ENCODE measurements around the gene COMMD7.
A peak's percentile ranks its signal among the peaks of the same experiment; 100 is the strongest.
"Not testable (repeated sequence)": the region's sequence is repeated elsewhere in the genome, so short reads cannot be mapped to it uniquely, and the experiment has no call there.

The COMMD7 gene

GRCh38 chr20:32728435-32728834, 14.8 kb downstream of the COMMD7 start:
- DNase-seq: not testable (repeated sequence)

DNA sequence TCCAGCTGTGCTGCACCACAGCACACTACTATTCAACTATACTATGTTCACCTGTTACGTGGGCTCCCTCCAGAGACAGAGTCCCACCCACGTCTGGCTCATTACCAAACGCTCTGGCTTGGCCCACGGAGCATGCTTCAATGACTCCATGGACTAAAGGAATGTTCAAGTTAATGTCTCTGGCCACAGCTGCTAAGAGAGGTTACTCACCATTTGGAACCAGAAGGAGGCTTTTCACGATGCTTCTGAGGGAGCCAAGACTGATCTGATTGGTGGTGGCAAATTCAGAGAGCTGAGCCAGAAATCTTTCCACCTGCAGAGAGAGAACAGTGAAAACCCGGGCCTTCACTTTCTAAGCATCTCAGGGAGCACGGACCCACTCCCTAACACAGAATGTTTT, 15.6 kb downstream of the COMMD7 start:
- DNase-seq: peak; percentile 83

DNA sequence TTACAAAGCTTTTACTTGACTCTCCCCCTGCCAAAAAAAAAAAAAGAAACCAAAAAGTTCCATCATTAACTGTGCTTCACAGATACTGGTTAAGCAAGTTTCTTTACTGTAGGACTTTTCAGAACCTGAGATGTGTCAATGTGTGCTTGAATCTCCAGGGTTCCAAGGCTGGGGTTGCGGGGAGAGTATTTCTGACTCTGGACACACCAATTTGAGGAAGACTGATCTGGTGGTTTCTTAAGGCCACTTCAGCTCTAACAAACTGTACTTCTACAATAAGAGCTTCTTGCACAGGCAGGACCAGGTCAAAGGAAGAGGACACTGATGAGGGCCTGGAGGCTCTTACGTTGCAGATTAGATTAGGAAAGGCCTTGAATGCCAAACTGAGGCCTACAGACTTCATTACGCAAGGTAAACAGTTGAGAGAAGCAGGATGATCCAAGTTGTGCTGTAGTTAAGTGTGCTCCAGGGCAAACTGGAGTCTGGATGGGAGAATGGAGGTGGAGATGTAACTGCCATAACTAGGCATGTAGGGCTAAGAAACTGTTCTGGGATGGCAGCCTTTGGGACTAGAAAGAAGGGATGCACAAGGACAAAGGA, 24.4 kb downstream of the COMMD7 start:
- no peak for DNase-seq

GRCh38 chr20:32711346-32711745, 31.9 kb downstream of the COMMD7 start:
- no peak for DNase-seq

DNA sequence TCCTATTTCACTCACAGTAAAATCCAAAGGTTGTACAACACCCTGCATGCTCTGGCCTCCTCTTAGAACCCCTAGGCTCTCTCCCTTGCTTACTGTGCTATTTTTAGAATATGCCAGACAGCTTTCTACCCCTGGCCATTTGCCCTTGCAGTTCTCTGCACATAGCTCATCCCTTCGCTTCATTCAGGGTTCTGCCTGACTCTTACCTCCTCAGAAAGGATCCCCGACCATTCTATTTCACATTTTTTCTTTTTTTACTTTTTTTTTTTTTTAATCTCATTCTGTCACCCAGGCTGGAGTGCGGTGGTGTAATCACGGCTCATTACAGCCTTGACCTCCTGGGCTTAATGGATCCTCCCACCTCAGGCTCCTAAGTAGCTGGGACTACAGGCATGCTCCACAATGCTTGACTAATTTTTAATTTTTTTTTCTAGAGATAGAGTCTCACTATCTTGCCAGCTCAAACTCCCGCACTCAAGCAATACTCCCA, 33.6 kb downstream of the COMMD7 start:
- DNase-seq: no peak

- DNase-seq: not testable (repeated sequence)
Measured at GRCh38 chr20:32709029-32709631, 34.1 kb downstream of the COMMD7 start.

GRCh38 chr20:32707691-32708581, 35.3 kb downstream of the COMMD7 start:
- DNase-seq: peak; percentile 41

DNA sequence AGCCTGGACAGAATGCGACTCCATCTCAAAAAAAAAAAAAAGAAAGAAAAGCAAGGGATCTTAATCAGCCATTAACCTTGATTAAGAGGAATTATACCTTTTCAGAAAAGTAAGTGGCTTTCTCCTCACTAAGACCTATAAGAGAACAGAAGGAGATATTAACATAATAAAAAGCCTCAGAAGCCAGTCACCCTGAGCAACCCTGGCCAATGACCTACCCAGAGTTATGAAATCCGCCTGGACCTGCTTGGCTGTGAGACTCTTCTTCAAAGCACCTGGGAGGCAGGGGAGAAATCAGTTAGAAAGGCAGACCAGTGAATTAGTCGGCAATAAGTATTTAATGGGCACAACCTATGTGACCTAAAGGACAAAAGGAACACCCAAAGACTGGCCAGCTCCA, 36.8 kb downstream of the COMMD7 start:
- DNase-seq: no peak

DNA sequence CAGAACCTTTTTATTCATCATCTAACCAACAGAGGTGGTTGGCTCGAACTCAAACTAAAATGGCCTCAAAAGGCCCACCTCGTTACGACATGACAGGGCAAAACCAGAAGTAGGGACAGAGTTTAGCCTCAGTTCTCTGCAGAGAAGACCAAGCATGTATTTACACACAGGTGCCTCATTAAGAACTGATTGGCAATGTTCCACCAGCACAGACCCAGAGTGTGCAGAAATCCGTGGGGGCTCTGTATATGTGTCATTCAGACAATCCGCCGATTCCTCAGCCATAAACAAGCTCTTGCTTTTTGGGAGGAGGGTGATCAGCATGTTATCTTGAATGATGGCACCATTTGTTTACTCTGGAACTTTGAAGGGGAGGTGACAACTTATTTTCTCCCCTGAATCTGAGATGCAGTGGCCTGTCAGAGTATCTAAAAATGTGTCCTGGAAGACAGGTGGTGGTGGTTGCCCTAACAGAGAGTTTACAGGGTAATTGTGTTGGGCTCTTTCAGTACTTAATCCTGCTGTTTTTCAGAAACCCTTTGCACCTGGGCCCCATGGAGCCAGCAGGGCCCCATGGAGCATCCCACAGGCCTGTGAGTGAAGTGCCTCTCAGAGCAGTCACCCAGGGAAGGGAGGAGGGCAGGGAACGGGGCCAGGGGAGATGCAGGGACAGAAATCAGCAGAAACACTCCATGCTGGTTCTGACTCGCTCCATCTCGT, 40.4 kb downstream of the COMMD7 start:
- DNase-seq: no peak

DNA sequence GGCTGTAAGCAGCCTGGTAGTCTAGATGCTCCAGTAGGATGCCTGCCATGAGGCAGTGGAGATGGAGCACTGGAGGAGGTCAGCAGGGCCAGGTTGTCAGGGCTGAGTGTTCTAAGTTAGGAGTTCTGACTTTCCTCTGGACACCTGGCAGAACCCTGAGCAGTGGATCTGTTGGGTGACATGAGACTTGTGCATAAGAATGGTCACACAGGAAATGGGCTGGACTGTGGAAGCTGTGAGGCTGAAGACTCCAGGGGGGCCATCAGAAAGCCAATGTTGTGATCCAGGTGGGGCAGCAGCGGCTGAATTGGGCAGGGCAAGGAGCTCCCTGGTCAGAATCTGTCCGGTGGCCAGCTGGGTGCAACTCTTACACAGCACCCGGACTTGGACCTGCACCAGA, 45.7 kb downstream of the COMMD7 start:
- DNase-seq: no peak

- no peak for DNase-seq
Measured at GRCh38 chr20:32695089-32695488, 48.2 kb downstream of the COMMD7 start.

- not testable (repeated sequence) for DNase-seq
Measured at GRCh38 chr20:32688966-32689365, 54.3 kb downstream of the COMMD7 start.

DNA sequence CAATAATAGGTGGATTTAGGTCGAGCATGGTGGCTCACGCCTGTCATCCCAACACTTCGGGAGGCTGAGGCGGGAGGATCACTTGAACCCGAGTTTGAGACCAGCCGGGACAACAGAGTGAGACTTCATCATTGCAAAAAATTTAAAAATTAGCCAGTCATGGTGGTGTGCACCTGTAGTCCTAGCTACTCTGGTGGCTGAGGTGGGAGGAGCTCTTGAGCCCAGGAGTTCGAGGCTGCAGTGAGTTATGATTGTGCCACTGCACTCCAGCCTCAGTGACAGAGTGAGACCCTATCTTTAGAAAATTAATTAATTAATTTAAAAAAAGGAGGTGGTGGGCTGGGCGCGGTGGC, 56.1 kb downstream of the COMMD7 start:
- no peak for DNase-seq

- no peak for DNase-seq
Measured at GRCh38 chr20:32686530-32687179, 56.6 kb downstream of the COMMD7 start.

GRCh38 chr20:32685541-32686529, 57.4 kb downstream of the COMMD7 start:
- peak; percentile 97 for DNase-seq

- no peak for DNase-seq
Measured at GRCh38 chr20:32682508-32682987, 60.7 kb downstream of the COMMD7 start.

DNA sequence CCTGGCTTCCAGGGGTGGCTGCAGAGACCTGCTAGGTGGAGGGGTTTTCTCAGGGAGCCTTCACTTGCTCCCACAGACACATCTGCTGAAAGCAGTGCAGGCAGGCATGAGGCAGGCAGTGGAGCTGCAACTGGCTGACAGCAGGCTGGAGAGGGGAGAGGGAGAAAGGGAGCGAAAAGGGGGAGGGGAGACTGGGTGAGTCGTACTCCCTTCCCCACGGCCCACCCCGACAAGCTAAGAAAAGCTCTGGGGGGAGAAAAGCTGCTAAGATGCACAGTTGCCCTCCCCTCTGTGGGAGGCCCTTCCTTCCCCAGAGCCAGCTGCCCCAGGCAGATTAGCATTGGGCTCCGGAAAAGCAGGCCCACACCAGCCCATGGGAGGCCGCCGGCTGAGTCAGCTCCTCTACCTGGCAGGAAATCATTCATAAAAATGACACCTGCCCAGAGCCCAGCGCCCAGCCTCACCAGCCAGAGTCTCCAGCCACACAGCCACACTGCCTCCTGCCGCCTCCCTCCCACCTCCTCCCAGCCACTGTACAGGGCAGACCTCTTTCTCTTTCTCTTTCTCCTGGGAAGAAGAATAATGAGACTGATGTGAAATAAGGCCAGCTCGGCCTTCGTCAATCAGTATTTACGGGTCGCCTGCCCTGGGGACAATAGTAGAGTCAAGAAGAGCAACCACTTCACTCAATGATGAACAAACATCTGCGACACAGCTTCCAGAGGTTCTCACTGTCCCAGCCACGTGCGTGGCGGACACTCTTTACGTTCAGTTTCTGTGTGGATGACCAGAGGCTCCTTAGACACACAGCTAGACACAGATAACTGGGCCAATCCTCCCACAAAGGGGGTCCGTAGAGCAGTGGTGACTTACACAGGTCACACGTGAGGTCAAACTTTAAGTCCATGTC, 61.8 kb downstream of the COMMD7 start:
- peak; percentile 64 for DNase-seq

- DNase-seq: no peak
Measured at GRCh38 chr20:32680544-32681174, 62.6 kb downstream of the COMMD7 start.

DNA sequence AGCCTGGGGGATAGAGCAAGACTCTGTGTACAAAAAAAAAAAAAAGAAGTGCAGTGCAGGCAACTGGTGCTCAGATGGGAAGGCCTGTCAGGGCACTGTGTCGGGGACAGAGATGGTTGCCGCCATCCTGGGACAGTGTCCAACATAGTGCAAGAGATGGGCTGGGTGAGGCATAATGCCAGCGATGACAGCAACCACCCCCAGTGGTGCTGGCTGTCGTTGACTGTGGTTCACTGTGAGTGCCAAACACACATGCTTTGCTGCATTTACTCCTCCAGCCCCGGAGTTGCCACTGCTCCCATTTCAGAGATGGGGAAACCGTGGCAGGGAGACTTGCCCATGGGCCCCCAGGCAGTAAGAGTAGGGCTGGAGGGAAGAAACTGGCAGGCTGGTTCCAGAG, 64.3 kb downstream of the COMMD7 start:
- DNase-seq: peak; percentile 37
